Stimulated activated CD4-positive, alpha-beta T cell treated with anti-CD3 and anti-CD28 coated beads, Interleukin-15, amount 100 ng/mL, for 1 hour (primary cell): ENCODE results near the gene RTTN.
"Not testable (repeated sequence)": the region's sequence is repeated elsewhere in the genome, so short reads cannot be mapped to it uniquely, and the experiment has no call there.

Experiments
- DNase-seq, 2 donors: peaks; one replicate each; pipeline ENCODE4 v3.0.0-alpha.2; 2020; ENCODE audit warnings: low read depth in 1 of 2, low spot score in 1 of 2

RTTN gene

DNA sequence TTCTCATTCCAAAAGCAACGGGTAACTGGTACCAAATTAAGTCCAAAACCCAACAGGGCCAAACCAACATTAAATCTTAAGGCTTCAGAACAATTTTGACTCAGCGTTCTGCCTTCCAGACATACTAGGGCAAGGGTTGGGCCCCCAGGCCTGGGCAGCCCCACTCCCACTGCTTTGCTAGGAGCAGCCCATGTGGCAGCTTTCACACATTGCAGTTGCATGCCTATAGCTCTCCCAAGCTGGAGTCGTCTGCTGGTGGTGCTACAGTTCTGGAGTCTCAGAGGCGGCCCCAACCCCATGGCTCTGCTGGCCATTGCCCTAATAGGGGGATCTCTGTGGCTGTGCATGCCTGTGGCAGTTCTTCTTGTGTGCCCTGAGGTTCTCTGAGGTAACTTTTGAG lies 220.2 kb downstream of the RTTN start:
- DNase-seq, result no peak

DNA sequence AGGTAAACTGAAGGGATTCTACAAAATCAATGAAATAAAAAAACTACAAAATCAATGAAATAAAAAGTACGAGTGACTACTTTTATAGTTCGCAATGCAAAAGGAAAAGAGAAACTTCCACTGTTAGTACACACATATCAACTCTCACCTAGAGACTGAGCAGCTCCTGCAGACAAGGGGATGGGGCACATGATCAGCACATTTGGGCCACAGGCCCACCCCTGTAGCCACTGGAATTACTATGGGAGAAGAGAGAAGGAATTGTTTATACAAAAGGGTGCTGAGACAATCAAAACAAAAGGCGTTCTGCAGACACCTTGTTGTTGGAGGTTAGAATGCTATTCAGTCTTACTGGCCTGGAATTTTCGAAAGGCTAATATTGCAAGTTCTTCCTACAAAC lies 223.1 kb downstream of the RTTN start:
- no peak for DNase-seq

DNA sequence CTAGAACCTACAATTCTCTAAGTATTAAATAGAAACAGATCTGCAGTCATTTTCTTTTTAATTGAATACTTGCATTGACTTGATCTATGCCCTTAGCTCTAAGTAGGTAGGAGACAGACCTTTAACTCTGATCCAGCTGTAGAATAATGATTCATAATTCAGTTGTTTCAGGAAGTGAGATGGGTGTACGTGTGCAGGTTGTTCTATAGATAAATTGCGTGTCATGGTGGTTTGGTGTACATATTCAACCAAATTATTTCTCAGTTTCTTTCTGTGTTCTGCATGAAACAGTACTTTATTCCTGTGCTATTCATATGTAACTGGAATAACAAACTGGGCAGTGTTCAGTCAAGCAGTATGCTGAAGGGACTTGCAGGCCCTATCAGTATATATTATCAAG lies 223.5 kb downstream of the RTTN start:
- DNase-seq, result no peak

DNA sequence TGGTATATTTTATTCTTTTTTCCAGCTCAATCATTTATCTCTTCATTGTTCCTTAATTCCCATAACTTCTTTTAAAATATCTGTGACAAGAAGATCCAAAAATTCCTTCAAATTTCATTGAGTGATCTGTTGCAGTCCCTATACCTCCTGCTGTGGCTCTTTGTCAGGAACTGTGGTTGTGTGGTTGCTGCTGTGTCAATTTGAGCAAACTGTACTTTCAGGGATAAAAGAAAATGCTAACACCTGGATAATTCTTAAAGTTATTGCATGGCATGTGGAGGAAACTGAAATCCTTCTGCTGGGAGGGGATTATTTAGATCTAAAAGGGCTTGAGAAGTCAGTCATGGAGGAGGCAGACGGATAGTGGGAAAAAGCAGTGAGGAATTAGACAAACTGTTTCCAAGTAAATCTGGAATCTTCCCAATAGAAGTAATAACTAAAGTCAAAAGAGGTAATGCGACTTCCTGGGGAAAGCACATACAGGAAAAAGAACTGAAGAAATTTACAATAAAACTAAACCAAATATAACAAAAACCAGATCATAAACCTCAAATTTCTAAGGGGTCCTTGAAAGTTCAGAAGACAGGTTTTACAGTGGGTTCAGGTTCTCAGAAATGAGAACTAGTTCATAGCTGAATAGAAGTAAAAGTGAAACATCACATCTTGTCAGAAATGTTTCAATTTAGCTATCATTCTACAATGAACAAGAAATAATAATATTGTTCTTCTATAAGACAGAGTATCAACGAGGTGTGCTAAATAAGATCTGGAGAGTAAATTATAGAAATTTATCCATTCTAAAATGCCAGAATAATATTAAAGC lies 224.3 kb downstream of the RTTN start:
- no peak for DNase-seq

DNA sequence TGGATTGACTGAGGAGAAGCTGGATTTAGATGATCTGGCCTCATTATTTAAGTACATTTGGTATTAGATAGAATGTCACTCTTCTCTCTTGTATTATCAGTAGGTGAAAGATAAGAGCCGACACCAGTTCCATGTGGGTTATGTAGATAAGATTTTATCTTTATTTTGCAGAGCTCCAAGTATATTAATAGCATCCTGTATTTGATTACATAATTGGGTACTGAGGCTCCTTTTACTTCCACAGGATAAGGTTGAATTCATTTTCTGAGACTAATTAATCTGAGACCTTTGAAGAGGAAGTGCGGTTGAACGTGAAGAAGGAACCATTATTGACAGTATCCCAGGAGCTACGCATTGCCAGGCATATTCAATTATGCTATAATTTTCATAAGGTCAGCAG lies 225.0 kb downstream of the RTTN start:
- DNase-seq, result no peak

DNA sequence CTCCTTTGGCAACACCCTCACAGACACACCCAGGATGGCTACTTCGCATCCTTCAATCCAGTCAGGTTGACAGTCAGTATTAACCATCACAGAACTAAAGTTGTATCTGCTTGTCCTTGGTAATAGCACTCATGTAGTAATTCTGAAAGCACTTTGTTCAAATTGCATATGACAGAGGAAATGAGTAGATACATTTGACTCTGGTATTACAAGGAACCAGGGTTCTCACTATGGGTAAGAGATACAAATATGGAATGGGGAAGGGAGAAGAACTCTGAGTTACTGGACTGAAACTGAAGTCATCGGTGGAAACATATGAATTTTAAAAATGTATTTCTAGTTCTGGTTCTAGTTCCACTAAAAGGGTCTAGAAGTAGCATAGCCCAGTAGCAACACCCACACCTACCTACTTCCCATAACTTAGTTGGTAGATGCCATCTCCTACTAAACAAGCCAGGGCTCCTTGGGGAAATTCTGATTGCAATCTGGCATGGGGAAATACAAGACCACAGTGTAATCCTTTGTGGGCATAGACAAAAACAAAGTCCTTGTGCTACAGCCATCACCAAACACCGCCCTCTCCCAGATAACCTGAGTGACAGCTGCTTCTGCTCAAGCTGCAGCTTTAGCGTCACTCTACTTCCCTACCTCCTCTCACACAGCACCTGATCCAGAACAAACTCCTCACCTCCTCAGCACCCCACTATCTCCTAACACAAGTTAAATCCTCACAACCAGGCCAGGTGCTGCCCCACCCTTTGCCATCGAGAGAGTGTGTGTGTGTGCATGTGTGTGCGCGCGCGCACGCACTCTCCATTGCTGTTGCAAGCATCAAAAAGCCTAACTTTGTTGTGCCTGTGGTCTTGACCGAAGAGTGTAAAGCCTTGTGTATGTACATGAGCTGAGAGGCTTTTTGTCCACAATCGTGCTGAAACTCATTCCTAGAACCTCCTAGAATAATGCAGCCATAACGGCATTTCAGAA lies 226.5 kb downstream of the RTTN start:
- no peak for DNase-seq

DNA sequence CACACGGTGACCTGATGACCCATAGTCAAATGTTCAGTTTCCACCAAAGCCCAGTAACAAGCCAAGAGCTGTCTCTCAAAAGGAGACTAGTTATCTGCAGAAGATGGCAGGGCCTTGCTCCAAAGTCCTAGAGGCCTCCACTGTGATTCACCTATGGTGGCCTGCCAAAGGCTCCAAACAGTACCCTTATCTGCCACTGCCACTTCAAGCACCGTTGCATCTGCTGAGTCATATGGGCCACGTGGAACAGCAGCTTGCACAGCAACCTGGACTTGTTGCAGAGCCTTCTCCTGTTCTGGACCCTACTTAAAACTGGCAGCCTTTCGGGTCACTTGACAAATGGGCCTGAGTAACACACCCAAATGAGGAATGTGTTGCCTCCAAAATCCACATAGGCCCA lies 230.2 kb downstream of the RTTN start:
- not testable (repeated sequence) for DNase-seq

DNA sequence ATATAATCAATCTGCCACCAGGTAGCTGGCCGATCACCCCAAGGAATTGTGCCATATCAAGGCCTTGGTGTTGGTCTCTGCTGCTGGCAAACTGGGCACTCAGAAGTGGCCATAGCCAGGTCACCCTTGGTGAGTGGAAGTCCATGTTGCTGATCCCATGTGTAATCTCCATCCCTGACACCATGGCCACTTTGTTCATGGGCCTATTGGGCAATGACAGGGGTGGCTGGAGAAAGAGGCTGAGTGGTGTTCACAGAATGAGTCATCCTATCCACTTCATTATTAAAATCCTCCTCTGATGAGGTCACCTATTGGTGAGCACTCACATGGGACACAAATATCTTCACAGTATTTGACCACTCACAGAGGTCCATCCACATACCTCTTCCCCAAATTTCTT lies 231.1 kb downstream of the RTTN start:
- DNase-seq, result no peak

DNA sequence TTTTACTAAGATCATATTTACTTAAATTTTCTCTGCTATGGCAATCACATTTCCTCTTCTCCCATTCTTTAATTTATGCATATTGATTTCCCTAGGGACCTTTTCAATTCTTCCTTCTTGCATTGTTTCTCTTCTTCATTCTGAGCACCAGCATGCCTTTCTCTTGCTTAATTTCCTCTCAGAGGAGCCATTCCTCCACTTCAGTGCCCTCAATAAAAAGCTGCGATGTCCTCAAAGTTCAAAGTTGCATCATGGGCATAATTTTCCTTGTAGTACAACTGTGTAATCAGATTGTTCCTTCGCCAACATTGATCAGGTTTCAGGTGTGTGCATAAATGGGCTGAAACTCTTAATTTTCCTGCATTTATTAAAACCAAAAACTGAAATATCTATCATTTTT lies 236.0 kb downstream of the RTTN start:
- no peak for DNase-seq

DNA sequence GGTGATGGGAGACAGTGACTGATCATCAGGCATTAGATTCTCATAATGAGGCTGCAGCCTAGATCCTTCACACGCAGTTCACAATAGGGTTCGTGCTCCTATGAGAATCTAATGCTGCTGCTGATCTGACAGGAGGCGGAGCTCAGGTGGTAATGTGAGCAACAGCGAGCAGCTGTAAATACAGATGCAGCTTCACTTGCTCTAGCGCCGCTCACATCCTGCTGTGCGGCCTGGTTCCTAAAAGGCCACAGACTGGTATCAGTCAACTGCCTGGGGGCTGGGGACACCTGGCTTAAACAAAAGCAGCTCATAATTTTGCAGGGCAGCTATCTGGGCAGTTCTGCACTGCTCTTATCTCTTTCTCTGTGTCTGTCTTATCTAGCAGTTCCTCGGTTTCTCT lies 237.4 kb downstream of the RTTN start:
- DNase-seq, result no peak

DNA sequence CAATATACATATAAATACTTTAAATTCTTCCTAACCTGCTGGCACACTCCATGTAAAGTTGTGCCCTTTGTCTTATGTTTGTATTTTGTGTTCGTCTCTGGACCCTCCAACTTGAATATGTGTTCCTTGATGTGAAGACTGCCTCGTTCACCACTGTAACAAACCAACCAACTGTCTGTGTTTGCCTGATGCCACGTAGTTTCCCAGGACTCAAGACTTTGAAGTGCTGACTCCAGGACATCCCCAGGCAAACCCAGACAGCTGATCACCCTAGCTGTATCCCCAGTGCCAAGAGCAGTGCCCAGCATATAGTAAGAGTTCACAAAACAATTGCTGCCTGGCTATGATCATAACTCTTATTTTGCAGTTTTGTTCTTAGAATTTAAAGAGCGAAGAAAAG lies 242.3 kb downstream of the RTTN start:
- no peak for DNase-seq

DNA sequence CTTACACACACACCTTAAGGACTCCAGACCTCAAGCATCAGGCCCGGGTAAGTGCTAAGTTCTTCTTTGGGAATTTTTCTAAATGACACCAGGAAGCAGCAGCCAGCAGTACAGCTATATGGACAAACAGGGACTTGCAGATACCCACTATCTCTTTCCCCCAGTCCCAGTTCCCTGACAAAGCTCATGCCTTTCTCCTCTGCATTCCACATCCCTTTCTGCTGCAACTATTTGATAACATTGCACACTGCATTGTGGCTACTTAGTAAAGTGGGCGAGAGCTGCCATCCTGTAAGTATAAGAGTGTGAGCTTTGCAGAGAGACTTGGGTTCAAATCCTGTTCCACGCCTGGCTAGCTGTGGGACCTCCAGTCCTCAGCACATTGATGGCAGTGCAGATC lies 243.8 kb downstream of the RTTN start:
- no peak for DNase-seq

DNA sequence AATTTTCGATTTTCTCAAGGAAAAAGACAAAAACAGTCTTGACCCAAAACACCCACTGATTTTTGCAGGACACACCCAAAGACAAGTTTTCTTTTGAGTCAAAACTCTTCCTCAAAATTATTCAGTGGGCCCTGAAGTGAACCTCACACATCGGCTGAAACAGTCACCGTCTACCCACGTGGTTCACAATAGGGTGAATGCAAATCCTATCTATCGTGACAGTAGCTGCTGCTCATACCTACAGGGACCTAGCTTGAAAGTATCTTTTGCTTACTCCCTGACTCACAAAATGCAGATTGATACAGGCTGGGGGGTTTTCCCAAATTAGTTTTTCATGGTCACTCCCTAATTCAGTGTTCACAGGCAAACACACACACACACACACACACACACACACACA lies 247.1 kb downstream of the RTTN start:
- no peak for DNase-seq

DNA sequence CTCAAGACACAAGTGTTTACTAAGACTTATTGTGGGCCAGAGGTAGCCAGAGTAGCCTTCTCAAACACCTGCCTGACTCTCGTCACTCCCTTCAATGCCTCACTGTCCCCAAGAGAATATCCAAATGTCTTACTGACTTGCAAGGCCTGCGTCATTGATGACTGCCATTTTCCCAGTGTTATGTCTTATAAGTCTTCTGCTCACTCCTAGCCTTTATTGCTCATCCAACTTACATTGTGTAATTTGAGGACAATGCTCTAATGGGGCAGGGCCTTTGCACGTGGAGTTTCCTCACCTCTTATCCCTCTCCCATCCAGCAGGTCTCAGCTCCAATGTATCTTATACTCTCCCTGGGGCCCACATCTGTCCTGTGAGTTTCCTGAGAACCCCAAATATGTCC lies 247.7 kb downstream of the RTTN start:
- no peak for DNase-seq

DNA sequence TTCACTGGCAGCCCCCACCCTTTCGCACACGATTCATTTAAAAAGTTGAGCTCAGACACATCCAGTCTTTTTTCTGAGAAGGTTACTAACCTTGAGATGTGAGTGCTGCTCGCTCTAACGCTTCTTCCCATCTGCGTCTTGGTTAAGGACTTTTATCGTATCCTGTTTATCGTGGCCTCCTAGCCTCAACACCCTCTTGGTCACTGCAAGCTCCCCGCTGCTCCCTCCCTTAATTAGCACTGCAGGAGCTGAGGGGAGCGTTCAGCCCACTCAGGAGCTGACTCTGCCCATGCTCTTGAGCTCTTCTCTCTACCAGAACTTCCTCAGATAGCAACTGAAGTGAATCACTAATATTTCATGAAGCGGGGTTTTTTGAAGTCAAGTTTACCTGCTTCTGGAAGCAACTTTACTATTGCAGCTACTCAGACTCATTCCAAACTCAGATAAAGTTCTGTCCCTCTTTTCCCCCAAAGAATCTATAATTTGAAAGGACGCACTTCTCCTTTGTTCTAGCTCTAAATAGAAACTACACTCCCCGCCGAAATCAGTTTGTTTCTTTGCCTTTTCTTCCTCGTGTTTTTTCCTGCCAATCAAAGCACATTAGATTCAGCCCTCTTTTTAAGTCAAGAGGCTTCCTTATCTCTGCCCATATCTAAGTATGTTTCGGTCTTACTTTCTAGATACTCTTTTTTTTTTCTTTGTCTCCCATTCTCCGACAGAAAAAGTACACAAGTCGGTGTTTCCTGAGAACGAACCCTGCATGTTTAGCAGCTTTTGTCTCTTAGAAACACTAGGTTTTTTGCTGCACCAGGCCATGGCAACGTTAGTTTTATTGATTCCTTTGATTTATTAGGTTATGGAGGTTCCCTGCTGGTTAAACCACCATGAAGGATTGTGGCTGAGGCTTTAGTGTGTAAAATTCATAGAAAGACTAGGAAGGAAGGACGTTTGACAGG lies 248.5 kb downstream of the RTTN start:
- peak in 1 of 2 donors; percentile 13 for DNase-seq

DNA sequence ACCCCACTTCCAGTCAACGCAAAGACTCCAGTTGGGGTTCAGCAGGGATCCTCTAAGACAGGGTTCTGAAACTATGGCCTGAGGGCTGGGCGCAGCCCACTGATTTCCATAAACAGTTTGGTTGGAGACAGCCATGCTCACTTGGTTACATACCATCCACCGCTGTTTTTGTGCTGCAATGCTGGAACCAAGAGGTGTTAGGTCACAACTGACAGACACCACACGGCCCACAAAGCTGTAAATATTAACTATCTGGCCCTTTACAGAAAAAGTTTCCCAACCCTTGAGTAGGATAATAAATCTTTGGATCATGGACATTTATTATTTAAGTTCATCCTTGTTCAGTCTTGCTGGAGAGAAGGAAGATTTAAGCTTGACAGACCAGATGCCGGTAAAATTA lies 249.4 kb downstream of the RTTN start:
- no peak for DNase-seq

DNA sequence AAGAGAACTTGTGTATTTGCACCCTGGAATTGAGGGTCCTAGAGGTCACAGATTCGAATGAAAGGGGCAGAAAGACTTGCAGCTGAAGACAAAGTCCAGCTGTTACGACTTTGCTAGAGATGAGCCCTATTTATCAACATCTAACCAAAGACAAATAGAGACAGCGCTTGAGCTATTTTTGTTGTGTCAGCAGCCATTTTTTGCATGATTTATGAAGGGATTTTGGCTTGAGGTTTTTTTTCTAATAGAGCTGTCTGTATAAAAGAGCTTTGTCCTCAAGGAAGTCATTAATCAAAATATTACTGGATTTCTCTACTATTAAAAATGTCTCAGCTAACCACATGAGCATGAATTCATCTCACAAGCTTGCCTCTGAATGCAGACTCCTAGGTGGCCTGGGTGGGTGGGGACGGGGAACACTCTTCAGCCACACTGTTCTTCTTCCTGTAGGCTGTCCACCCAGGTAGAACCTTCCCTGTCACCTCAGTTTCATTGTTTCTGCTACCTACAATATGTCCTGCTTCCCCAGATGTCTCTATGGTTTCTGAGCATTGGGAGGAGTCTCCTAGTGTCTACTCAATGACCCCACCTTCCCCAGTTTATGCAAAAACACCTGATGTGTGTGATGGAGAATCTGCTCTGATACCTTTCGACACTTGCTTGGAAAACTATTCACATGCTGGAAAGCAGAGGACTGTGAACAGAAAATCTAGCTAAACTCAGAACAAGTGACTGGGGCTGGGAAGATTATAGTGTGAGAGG lies 250.6 kb downstream of the RTTN start:
- DNase-seq, result no peak

DNA sequence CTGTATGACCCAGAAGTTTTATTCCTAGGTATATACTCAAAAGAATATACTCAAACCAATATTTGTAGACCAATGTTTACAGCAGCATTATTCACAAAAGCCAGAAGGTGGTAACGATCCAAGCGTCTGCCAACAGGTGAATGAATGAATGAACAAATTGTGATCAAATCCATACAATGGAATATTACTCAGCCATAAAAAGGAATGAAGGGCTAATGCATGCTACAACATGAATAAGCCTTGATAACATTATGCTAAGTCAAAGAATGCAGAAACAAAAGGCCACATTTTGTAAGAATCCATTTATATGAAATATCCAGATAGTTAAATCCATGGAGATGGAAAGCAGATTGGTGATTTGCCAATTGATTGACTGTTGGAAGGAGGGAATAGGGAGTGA lies 252.3 kb downstream of the RTTN start:
- DNase-seq, result no peak
